SU-DHL-6 (cell line): Measurements from ENCODE around the gene DIPK1A.

Source experiments
- H2AFZ ChIP-seq: fragments of 200-600 bp; sonication (generic); 2 replicates; pipeline ENCODE4 v1.6.1; 2014; ENCODE audit warnings: low read depth, mild to moderate bottlenecking, moderate library complexity, mixed read lengths, antibody characterized with exemption, low read length; ENCODE audit not compliant: severe bottlenecking
- H3F3A ChIP-seq: fragments of 200-600 bp; shearing (Covaris generic); 2 replicates; pipeline ENCODE4 v1.6.0; 2016; ENCODE audit warnings: antibody characterized with exemption, mild to moderate bottlenecking; ENCODE audit not compliant: insufficient read depth
- H3K27ac ChIP-seq: fragments of 200-600 bp; sonication (generic); 2 replicates; pipeline ENCODE4 v1.5.1; 2016; ENCODE audit warnings: low read depth, mild to moderate bottlenecking, low read length, moderate library complexity, mixed read lengths
- H3K27me3 ChIP-seq: fragments of 200-600 bp; sonication (generic), shearing (Covaris generic); 2 replicates; pipeline ENCODE4 v1.6.0; 2014; ENCODE audit warnings: mild to moderate bottlenecking, low read length
- H3K36me3 ChIP-seq: fragments of 200-600 bp; sonication (generic); 2 replicates; pipeline ENCODE4 v1.6.1; 2014; ENCODE audit warnings: mild to moderate bottlenecking, low read length, mixed read lengths
- H3K4me2 ChIP-seq: fragments of 300-600, 200-600 bp; shearing (Covaris generic), sonication (generic); 2 replicates; pipeline ENCODE4 v1.6.0; 2014; ENCODE audit warnings: low read length, low read depth, mild to moderate bottlenecking; ENCODE audit not compliant: poor library complexity, severe bottlenecking
- H3K4me3 ChIP-seq: fragments of 200-600 bp; sonication (generic); 2 replicates; pipeline ENCODE4 v1.5.1; 2014; ENCODE audit warnings: antibody characterized with exemption, low read length, mild to moderate bottlenecking, mixed read lengths; ENCODE audit not compliant: insufficient read depth, poor library complexity, severe bottlenecking
- H3K79me2 ChIP-seq: fragments of 200-600 bp; sonication (generic); 2 replicates; pipeline ENCODE4 v1.6.1; 2014; ENCODE audit warnings: mild to moderate bottlenecking, low read length, moderate library complexity; ENCODE audit not compliant: insufficient read depth
- H3K9ac ChIP-seq: fragments of 200-600 bp; sonication (generic); 2 replicates; pipeline ENCODE4 v1.7.0; 2014; ENCODE audit warnings: mild to moderate bottlenecking, low read length
- H3K9me2 ChIP-seq: fragments of 200-600 bp; sonication (generic); replicated peaks from 2 replicates; pipeline ENCODE4 v1.6.1; 2014; ENCODE audit warnings: low read length; ENCODE audit not compliant: insufficient read depth
- H3K9me3 ChIP-seq: fragments of 200-600 bp; sonication (generic); 2 replicates; pipeline ENCODE4 v1.6.1; 2014; ENCODE audit warnings: low read length, mixed read lengths; ENCODE audit not compliant: insufficient read depth
- H4K20me1 ChIP-seq: fragments of 200-600 bp; sonication (generic); 2 replicates; pipeline ENCODE4 v1.6.1; 2014; ENCODE audit warnings: low read depth, mild to moderate bottlenecking, antibody characterized with exemption, low read length, moderate library complexity, mixed read lengths
- EZH2phosphoT487 ChIP-seq: fragments of 200-600 bp; sonication (generic), shearing (Covaris generic); conservative IDR thresholded peaks from 2 replicates; pipeline ENCODE4 v1.6.1; 2018; ENCODE audit warnings: mild to moderate bottlenecking, antibody characterized with exemption, low read length, moderate library complexity, mixed read lengths
- TF ChIP-seq, protein P1 (sequence below): fragments of 200-600 bp; sonication (generic); IDR thresholded peaks from one replicate; pipeline ENCODE4 v1.5.1; 2017; ENCODE audit warnings: antibody characterized with exemption, mild to moderate bottlenecking, low read length, moderate library complexity; ENCODE audit not compliant: insufficient read depth, poor library complexity, severe bottlenecking

The DIPK1A gene

DNA sequence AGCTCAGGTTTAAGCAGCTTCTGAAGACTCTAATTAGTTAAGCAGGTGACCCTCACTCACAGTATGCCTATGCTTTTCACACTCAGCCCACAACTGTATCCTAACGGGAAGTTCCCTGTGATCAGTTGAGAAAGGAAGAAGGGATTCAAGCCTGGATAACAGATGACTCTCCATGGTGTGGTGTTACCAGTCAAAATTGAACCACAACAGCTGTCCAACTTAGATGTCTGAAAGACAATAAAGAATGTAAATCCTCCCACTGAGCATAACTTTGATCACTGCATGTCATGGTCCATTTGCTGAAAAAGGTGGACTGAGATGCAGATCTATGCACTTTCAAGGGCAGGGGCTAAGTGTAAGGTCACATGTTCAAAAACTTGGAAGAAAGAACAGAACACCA lies 32.3 kb upstream of the DIPK1A start:
- Histone ChIP-seq H3K36me3 (no peaks in the 10 kb centered on the region), H3K9me2 (no peaks in the 10 kb centered on the region), H3K9me3 (no peaks in the 10 kb centered on the region), H3K4me3 (no peak overlapping the region), H3K27ac (no peak overlapping the region), H3K27me3 (no peaks in the 10 kb centered on the region), H4K20me1 (no peaks in the 10 kb centered on the region), H3F3A (no peaks in the 10 kb centered on the region), H3K79me2 (no peaks in the 10 kb centered on the region), H3K4me2 (no peak overlapping the region), H3K9ac (no peak overlapping the region), H2AFZ (no peak overlapping the region)
- no peak for TF ChIP-seq EZH2phosphoT487
- TF ChIP-seq, protein P1, sequence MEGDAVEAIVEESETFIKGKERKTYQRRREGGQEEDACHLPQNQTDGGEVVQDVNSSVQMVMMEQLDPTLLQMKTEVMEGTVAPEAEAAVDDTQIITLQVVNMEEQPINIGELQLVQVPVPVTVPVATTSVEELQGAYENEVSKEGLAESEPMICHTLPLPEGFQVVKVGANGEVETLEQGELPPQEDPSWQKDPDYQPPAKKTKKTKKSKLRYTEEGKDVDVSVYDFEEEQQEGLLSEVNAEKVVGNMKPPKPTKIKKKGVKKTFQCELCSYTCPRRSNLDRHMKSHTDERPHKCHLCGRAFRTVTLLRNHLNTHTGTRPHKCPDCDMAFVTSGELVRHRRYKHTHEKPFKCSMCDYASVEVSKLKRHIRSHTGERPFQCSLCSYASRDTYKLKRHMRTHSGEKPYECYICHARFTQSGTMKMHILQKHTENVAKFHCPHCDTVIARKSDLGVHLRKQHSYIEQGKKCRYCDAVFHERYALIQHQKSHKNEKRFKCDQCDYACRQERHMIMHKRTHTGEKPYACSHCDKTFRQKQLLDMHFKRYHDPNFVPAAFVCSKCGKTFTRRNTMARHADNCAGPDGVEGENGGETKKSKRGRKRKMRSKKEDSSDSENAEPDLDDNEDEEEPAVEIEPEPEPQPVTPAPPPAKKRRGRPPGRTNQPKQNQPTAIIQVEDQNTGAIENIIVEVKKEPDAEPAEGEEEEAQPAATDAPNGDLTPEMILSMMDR: no peak

DNA sequence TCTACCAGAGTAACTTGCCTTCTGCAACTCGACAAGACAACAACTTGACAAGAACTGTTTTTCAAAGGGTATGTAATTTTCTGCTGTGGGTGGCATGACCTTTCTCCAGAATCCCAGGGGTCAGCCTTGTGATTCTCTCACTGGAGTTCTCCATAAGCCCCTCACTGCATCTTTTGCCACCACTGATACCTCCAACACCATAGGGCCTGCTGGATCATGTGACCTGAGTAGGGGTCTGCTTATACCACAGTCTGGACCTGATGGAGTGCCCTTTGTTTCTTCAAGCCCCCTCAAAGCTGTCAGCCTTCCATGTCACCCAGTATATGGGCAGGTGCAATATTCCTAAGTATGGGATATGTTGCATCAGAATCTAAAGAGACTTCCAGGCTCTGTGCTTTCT lies 31.6 kb upstream of the DIPK1A start:
- H3K27ac ChIP-seq: no peak overlapping the region
- H3K36me3 ChIP-seq: no peaks in the 10 kb centered on the region
- no peak overlapping the region for H3K4me2 ChIP-seq
- H3K27me3 ChIP-seq: no peaks in the 10 kb centered on the region
- no peak overlapping the region for H3K4me3 ChIP-seq
- H3K9me2 ChIP-seq: no peaks in the 10 kb centered on the region
- H3F3A ChIP-seq: no peaks in the 10 kb centered on the region
- no peaks in the 10 kb centered on the region for H4K20me1 ChIP-seq
- TF ChIP-seq, protein P1: no peak
- TF ChIP-seq EZH2phosphoT487: no peak
- H3K9me3 ChIP-seq: no peaks in the 10 kb centered on the region
- H3K9ac ChIP-seq: no peak overlapping the region
- H3K79me2 ChIP-seq: no peaks in the 10 kb centered on the region
- H2AFZ ChIP-seq: no peak overlapping the region

DNA sequence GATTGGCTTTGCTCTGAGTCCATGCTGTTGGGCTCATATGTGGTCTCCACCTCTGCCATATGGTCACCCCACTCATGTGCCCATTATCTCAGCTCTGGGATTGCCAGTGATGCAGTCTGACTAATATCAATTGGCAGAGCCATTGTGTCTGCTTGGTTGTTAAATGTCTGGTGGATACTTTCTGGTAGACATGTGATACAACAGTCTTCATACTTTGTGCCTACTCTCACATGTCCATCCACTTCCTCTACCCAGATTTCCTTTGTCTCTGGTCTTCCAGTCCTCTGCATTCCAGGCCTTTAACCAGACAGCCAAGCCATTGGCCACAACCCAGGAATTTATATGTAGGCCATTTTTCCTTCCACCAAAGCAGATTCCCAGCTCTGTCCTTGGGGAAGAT lies 30.8 kb upstream of the DIPK1A start:
- no peaks in the 10 kb centered on the region for H4K20me1 ChIP-seq
- H3K9me3 ChIP-seq: no peaks in the 10 kb centered on the region
- no peaks in the 10 kb centered on the region for H3K27me3 ChIP-seq
- H2AFZ ChIP-seq: no peak overlapping the region
- no peak overlapping the region for H3K27ac ChIP-seq
- no peak overlapping the region for H3K9ac ChIP-seq
- H3K9me2 ChIP-seq: no peaks in the 10 kb centered on the region
- no peaks in the 10 kb centered on the region for H3K36me3 ChIP-seq
- H3K79me2 ChIP-seq: no peaks in the 10 kb centered on the region
- no peak overlapping the region for H3K4me3 ChIP-seq
- no peak overlapping the region for H3K4me2 ChIP-seq
- H3F3A ChIP-seq: no peaks in the 10 kb centered on the region
- TF ChIP-seq, protein P1: no peak
- TF ChIP-seq EZH2phosphoT487: no peak
